Epidermal melanocyte (primary cell): Measurements from ENCODE around the gene CDC7.
"Not testable (repeated sequence)": the region's sequence is repeated elsewhere in the genome, so short reads cannot be mapped to it uniquely, and the experiment has no call there.

Experiments used
- DNase-seq: peaks from one replicate; pipeline ENCODE4 v3.0.0; 2011; ENCODE audit warnings: low spot score; ENCODE audit not compliant: insufficient read length

The CDC7 gene

GRCh38 chr1:91510754-91511153 is 10.1 kb downstream of the CDC7 start:
- DNase-seq = no peak

- DNase-seq = no peak
Measured at GRCh38 chr1:91511386-91511785, 10.7 kb downstream of the CDC7 start.

GRCh38 chr1:91513160-91513559 is 12.5 kb downstream of the CDC7 start:
- no peak for DNase-seq

- DNase-seq = no peak
Measured at GRCh38 chr1:91513706-91514105, 13.1 kb downstream of the CDC7 start.

GRCh38 chr1:91515994-91516393 is 15.3 kb downstream of the CDC7 start:
- no peak for DNase-seq

- not testable (repeated sequence) for DNase-seq
Measured at GRCh38 chr1:91516605-91517004, 16.0 kb downstream of the CDC7 start.

GRCh38 chr1:91519167-91519566 is 18.5 kb downstream of the CDC7 start:
- not testable (repeated sequence) for DNase-seq

GRCh38 chr1:91520942-91521507 is 20.4 kb downstream of the CDC7 start:
- no peak for DNase-seq

- no peak for DNase-seq
Measured at GRCh38 chr1:91523482-91523881, 22.8 kb downstream of the CDC7 start.

GRCh38 chr1:91526496-91526895 is 25.8 kb downstream of the CDC7 start:
- no peak for DNase-seq

- no peak for DNase-seq
Measured at GRCh38 chr1:91527266-91527765, 26.7 kb downstream of the CDC7 start.

- no peak for DNase-seq
Measured at GRCh38 chr1:91527781-91528180, 27.1 kb downstream of the CDC7 start.

GRCh38 chr1:91529856-91530255 is 29.2 kb downstream of the CDC7 start:
- DNase-seq = no peak

GRCh38 chr1:91533361-91534024 is 32.8 kb downstream of the CDC7 start:
- no peak for DNase-seq

GRCh38 chr1:91535441-91535840 is 34.8 kb downstream of the CDC7 start:
- no peak for DNase-seq

GRCh38 chr1:91537281-91537986 is 36.8 kb downstream of the CDC7 start:
- DNase-seq = no peak

- no peak for DNase-seq
Measured at GRCh38 chr1:91537987-91538304, 37.3 kb downstream of the CDC7 start.

GRCh38 chr1:91540910-91541309 is 40.3 kb downstream of the CDC7 start:
- no peak for DNase-seq

GRCh38 chr1:91541918-91542533 is 41.4 kb downstream of the CDC7 start:
- DNase-seq = no peak

- DNase-seq = no peak
Measured at GRCh38 chr1:91545506-91546300, 45.1 kb downstream of the CDC7 start.

GRCh38 chr1:91546301-91546581 is 45.6 kb downstream of the CDC7 start:
- no peak for DNase-seq

GRCh38 chr1:91546876-91547275 is 46.2 kb downstream of the CDC7 start:
- no peak for DNase-seq
